ENCODE data around the gene TBL1XR1. TPM values are rescaled to one million over a fixed set of nuclear protein-coding genes. Genes with fewer than 3 reads are reported as not detected.

TBL1XR1 gene
- total RNA-seq, 1 experiment from 2014 or later = 180 TPM

DNA sequence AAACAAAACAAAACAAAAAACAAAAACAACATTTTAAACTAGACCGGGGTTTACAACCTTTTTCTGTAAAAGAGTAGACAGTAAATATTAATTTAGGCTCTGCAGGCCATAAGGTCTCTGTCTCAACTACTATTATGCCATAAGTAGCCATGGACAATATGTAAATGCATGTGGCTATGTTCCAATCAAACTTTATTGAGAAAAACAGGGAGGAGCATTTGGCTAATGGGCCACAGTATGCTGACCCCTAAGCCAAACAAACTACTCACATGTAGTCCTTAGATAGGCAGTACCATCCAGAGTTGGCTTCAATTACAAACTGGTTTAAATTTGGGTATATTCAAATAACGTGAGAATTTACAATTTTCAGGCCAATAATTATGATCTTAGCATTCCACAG, 144.2 kb downstream of the TBL1XR1 start:
- TF ChIP-seq CBX3 (IDR thresholded peaks at IDR 0.05; ENCODE audit: low read depth) = no peak
- TF ChIP-seq RAD21 (IDR thresholded peaks at IDR 0.05; ENCODE audit: low read depth) = no peak
- no peak for TF ChIP-seq ELF1 (IDR thresholded peaks at IDR 0.05; ENCODE audit: borderline replicate concordance, low read depth)
- TF ChIP-seq POLR2AphosphoS5 (IDR thresholded peaks at IDR 0.05; ENCODE audit: low read depth, low read length) = no peak
- no peak for TF ChIP-seq TCF7L2 (IDR thresholded peaks at IDR 0.05; ENCODE audit: borderline replicate concordance, extremely low read depth, insufficient read depth, insufficient read length)
- no peak for TF ChIP-seq ZFX (IDR thresholded peaks at IDR 0.05)
- TF ChIP-seq YY1 (IDR thresholded peaks at IDR 0.05; ENCODE audit: extremely low read depth, insufficient replicate concordance, low read depth, low read length) = no peak
- TF ChIP-seq ZNF274 (IDR thresholded peaks at IDR 0.05; ENCODE audit: low read depth, low read length) = no peak
- TF ChIP-seq REST (IDR thresholded peaks at IDR 0.05; ENCODE audit: low read depth) = no peak
- no peak for TF ChIP-seq EGR1 (IDR thresholded peaks at IDR 0.05; ENCODE audit: low read depth)
- no peak for TF ChIP-seq SP1 (IDR thresholded peaks at IDR 0.05; ENCODE audit: low read depth)
- no peak for TF ChIP-seq EZH2 (IDR thresholded peaks at IDR 0.05)
- no peak for TF ChIP-seq EZH2phosphoT487 (IDR thresholded peaks at IDR 0.05; ENCODE audit: borderline replicate concordance)
- ATAC-seq (no peak), DNase-seq (ENCODE audit: low read depth, low spot score) (no peak)
- H3K36me3 ChIP-seq (ENCODE audit: control insufficient read depth in 1 of 2, insufficient read depth in 2 of 2, low read length in 2 of 2) = peaks cover 12 to 21% of the 10 kb centered on the region in 2 experiments; a peak in 3 of 4 replicates
- H3K4me1 ChIP-seq (ENCODE audit: control insufficient read depth in 1 of 2, insufficient read depth in 2 of 2, low read length in 2 of 2) = no peaks in the 10 kb centered on the region
- BruUV-seq (replicated peaks) = no TSS peak
- no peak overlapping the region for H3K27ac ChIP-seq (ENCODE audit: low read depth, low read length)
- no peak overlapping the region for H3K9ac ChIP-seq (ENCODE audit: low read length)
- intact Hi-C loops (cut with micrococcal nuclease) = loop anchor here (5.0 kb wide), 2 partner anchors 144 to 609 kb away; partner anchors contain the start of gene TBL1XR1
- no peaks in the 10 kb centered on the region for H3K27me3 ChIP-seq (ENCODE audit: insufficient read depth, low read length)
- no peak overlapping the region for H2AFZ ChIP-seq (ENCODE audit: low read depth, low read length, poor library complexity, severe bottlenecking)
- H3K4me3 ChIP-seq (replicated peaks in 1 of 2; ENCODE audit: low read depth in 1 of 2, low read length in 2 of 2) = no peak overlapping the region
- H3K9me2 ChIP-seq (ENCODE audit: insufficient read depth) = no peaks in the 10 kb centered on the region
- RAD21 ChIA-PET (ENCODE audit: low non-redundant PET in 1 of 2, low total read pairs in 2 of 2, uncharacterized antibody in 2 of 2, unreplicated experiment in 2 of 2) = interaction anchor here in 1 of 2 experiments (1.2 kb wide), 1 partner anchor 307 kb away, joined by 3 read pairs; no protein-coding TSS in a partner anchor
- H3K79me2 ChIP-seq (ENCODE audit: insufficient read depth, low read length) = peaks cover 63% of the 10 kb centered on the region
- CTCF ChIA-PET = no interaction called here
- H3K9me3 ChIP-seq (ENCODE audit: control insufficient read depth in 1 of 2, insufficient read depth in 1 of 2, low read depth in 1 of 2, low read length in 2 of 2) = no peaks in the 10 kb centered on the region
- H3K4me2 ChIP-seq (ENCODE audit: low read length) = no peak overlapping the region
- POLR2A ChIA-PET = interaction anchor here (1.4 kb wide), 1 partner anchor 307 kb away, joined by 5 read pairs; no protein-coding TSS in a partner anchor
- no peaks in the 10 kb centered on the region; the same call in 1 of the 2 replicates for H4K20me1 ChIP-seq (ENCODE audit: insufficient read depth)

All from HCT116 (cell line).